Frontal cortex (tissue), 4 donors: ENCODE results near the gene MTFR2. TPM values are rescaled to one million over a fixed set of nuclear protein-coding genes. Genes with fewer than 3 reads are reported as not detected.

Source experiments
- DNase-seq, 2 donors: peaks; one replicate each; pipeline ENCODE4 v3.0.0; 2012; ENCODE audit warnings: low spot score in 2 of 2
- FAIRE-seq: peaks from 2 replicates; lab custom pipeline; 2012; peaks lifted over from hg19 to GRCh38; lab: Jason Lieb, UNC
- total RNA-seq: library from RNA; depleted of rRNA; stranded (reverse); fragments of >200 nt; gene quantifications from one replicate; pipeline ENCODE4 v1.2.3, GENCODE V29; 2014
- donor health status: control.
- donor health status: control.
- donor health status: control.

MTFR2 gene
- total RNA-seq, 1 donor from 2014 or later = 0.41 TPM

GRCh38 chr6:136191606-136192312, 58.4 kb downstream of the MTFR2 start:
- no peak for DNase-seq
- no peak for FAIRE-seq

DNA sequence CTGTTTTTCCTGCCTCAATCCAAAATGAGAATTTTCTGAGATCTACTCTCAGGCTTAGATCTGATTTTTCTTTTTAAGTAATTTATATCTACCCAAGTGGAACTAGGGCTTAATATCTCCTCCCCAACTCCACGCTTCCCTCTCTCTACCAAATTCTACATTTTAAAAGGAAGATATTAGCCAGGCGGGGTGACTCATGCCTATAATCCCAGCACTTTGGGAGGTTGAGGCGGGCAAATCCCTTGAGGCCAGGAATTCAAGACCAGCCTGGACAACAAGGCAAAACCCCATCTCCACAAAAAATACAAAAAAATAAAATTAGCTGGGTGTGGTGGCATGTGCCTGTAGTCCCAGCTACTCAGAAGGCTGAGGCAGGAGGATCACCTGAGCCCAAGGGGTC, 61.0 kb downstream of the MTFR2 start:
- DNase-seq = no peak
- no peak for FAIRE-seq

GRCh38 chr6:136188486-136188885, 61.6 kb downstream of the MTFR2 start:
- no peak for FAIRE-seq

GRCh38 chr6:136186363-136186762, 63.7 kb downstream of the MTFR2 start:
- DNase-seq (no peak), FAIRE-seq (no peak)

More at GRCh38 chr6:136188486-136188885, 61.6 kb downstream of the MTFR2 start:
- no peak for DNase-seq

DNA sequence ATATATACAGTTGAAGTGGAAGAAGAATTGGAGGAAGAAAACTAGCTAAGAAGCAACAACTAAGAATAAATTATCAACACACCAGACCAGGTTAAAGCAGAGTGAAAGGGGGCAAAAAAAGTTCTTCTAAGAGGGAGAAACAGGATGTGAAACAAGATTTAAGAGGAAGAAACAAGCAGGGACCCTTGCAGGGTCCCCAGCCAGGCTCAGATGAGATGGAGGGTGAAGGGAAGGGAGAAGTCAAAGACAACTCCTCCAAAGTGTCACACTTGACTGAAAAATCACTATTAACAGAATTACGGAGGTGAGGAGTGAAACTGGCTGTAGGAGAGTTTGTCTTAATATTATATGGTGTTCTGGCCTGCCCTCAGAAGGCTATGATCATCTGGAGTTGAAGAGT, 65.4 kb downstream of the MTFR2 start:
- no peak for FAIRE-seq
- DNase-seq = no peak

GRCh38 chr6:136181861-136182260, 68.2 kb downstream of the MTFR2 start:
- FAIRE-seq = no peak
- no peak for DNase-seq

GRCh38 chr6:136181512-136181833, 68.6 kb downstream of the MTFR2 start:
- FAIRE-seq (no peak), DNase-seq (no peak)

Other genes starting within 250 kb of the MTFR2 start
- 170 TPM for gene BCLAF1, start 39.5 kb upstream of the MTFR2 start, total RNA-seq